C4-2B (cell line): ENCODE results near the gene TPR.

Experiments
- ZFX ChIP-seq: fragments of 450-650 bp; IDR thresholded peaks from 2 replicates; pipeline ENCODE4 v1.6.1; 2017
- TF ChIP-seq, protein P1 (sequence below): fragments of 450-650 bp; conservative IDR thresholded peaks from 2 replicates; pipeline ENCODE4 v1.5.1; 2017; ENCODE audit warnings: mild to moderate bottlenecking

- TF ChIP-seq, protein P1, sequence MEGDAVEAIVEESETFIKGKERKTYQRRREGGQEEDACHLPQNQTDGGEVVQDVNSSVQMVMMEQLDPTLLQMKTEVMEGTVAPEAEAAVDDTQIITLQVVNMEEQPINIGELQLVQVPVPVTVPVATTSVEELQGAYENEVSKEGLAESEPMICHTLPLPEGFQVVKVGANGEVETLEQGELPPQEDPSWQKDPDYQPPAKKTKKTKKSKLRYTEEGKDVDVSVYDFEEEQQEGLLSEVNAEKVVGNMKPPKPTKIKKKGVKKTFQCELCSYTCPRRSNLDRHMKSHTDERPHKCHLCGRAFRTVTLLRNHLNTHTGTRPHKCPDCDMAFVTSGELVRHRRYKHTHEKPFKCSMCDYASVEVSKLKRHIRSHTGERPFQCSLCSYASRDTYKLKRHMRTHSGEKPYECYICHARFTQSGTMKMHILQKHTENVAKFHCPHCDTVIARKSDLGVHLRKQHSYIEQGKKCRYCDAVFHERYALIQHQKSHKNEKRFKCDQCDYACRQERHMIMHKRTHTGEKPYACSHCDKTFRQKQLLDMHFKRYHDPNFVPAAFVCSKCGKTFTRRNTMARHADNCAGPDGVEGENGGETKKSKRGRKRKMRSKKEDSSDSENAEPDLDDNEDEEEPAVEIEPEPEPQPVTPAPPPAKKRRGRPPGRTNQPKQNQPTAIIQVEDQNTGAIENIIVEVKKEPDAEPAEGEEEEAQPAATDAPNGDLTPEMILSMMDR: peak; percentile 99
- TF ChIP-seq ZFX: no peak
These were observed at the start of gene TPR, which contains the start of gene ODR4 for GRCh38 chr1:186375152-186375928.
